ENCODE measurements around the gene LRP8. TPM values are rescaled to one million over a fixed set of nuclear protein-coding genes. Genes with fewer than 3 reads are reported as not detected.
A peak's percentile ranks its signal among the peaks of the same experiment; 100 is the strongest.
"Not testable (repeated sequence)": the region's sequence is repeated elsewhere in the genome, so short reads cannot be mapped to it uniquely, and the experiment has no call there.

LRP8 gene
- total RNA-seq, 1 experiment from 2014 or later, result 16.1 TPM

DNA sequence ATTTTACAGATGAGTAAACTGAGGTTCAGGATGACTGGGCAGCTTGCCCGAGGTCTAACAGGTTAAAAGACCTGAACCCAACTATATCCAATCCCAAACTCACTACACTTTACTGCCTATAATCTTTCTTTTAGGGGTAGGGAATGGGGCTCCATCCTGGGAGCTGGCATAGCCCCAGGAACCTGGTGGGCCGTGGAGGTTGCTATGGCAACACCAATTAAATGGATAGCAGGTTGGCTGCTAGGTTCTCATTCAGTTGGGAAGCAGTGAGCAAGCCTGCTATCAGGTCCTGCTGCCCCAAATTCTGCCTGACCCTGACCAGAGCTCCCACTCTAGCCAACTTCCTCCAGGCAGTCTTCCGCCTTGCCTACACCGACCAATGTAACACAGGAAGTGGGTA, 40.9 kb downstream of the LRP8 start:
- no peaks in the 10 kb centered on the region for H3K27me3 ChIP-seq
- H3K9me3 ChIP-seq, result no peaks in the 10 kb centered on the region
- H3K36me3 ChIP-seq, result peaks cover 54% of the 10 kb centered on the region
- no peak overlapping the region for H3K4me3 ChIP-seq
- DNase-seq, result no peak

DNA sequence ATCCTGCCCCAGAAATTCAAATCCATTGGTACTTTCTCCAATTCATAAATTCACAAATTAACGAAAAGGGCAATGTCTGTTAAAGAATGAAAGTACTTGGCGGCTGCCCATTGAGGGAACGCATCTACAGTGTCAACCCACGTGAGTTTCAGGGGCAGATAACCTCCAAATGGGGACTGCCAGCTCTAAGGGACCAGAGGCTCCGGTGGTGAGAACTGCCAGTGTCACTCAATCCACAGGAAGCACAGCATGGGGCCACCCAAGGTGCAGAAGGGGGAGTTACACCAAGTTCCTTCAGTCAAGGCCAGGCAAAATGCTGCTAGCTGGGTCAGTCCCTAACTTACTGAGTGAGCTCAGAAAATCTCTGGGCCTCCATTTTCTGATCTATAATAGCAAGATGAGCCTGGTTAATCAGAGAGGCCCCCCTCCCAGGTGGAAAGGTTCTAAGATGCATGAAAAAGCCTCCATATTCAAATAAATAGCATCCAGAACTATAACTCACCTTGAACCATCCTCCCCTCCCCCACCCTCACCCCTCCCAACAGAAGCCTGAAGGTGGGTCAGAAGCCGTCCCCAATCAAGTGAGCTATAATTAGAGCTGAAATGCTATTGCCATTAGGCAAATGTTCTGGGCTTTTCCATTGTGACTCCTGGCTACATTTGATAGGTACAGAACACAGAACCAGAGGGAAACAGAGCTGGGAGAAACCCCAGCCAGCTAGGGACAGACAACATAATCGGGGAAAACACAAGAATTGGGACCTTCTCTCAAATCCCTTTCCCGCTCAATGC, 41.7 kb downstream of the LRP8 start:
- no peaks in the 10 kb centered on the region for H3K9me3 ChIP-seq
- no peak for DNase-seq
- H3K36me3 ChIP-seq, result peaks cover 49% of the 10 kb centered on the region
- H3K4me3 ChIP-seq, result no peak overlapping the region
- H3K27me3 ChIP-seq, result no peaks in the 10 kb centered on the region

DNA sequence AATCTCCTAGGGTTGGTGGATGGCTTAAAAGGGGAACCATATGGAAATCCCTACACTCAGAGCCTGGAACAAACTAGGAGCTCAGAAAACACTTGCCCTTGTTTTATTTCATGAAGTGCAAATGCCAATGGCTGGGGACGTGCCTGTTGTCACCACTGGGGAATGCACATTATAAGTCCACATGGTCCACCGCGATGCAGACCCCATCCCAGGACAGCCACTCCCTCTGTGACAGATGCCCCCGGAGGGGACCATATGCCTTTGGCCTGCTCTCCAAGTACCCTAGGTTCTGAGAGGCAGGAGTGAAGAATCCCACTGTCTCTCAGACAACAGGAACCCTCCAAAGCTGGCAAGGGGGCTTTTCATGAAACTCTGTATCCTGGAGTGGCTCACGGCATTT, 42.3 kb downstream of the LRP8 start:
- Histone ChIP-seq H3K9me3 (no peaks in the 10 kb centered on the region), H3K27me3 (no peaks in the 10 kb centered on the region), H3K4me3 (no peak overlapping the region), H3K36me3 (peaks cover 49% of the 10 kb centered on the region)
- no peak for DNase-seq

DNA sequence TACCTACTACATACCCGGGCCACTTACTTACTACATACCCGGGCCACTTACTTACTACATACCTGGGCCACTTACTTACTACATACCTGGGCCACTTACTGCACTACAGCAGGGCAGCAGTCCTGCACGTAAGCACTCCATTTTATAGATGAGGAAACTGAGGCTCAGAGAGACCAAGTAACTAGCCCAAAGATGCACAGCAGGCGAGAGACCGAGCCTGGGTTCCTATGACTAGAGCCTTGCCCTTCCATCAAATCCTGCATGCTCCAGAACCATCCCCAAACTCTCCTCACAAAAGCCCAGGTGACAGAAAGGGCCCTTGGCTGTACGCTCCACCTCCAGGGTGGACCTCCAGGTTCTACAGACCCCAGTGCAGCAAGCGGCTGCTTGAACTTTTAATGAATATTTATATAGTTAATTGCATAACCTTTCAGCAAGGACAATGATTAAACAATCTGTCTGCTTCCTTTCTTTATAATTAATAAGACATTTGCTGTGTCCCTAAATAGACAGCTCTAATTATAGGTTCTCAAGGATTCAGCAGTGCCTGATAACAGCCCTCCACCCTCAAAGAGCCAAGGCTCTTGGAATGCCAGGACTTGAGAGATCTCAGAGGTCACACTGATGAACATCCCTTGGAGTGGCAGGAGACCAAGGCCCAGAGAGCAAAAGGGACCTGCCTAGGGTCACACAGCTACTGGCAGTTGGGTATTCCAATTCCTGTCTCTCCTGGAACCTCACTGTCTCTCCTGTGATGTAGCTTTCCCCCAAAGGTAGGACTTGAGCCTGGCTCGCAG, 43.4 kb downstream of the LRP8 start:
- Histone ChIP-seq H3K4me3 (no peak overlapping the region), H3K36me3 (peaks cover 54% of the 10 kb centered on the region), H3K9me3 (no peaks in the 10 kb centered on the region), H3K27me3 (no peaks in the 10 kb centered on the region)
- no peak for DNase-seq

DNA sequence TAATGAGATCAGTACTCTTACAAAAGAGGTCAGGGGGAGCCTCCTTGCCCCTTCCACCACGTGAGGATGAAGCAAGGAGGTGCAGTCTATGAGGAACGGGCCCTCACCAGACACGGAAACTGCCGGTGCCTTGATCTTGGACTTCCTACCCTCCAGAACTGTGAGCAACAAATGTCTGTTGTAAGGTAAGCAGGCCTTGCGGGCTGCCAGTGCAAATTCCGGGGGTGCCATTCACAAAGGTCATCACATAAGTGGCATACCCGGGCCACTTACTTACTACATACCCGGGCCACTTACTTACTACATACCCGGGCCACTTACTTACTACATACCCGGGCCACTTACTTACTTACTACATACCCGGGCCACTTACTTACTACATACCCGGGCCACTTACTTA, 44.7 kb downstream of the LRP8 start:
- not testable (repeated sequence) for H3K4me3 ChIP-seq, H3K9me3 ChIP-seq, DNase-seq, H3K27me3 ChIP-seq
- H3K36me3 ChIP-seq, result peaks cover 48% of the 10 kb centered on the region

DNA sequence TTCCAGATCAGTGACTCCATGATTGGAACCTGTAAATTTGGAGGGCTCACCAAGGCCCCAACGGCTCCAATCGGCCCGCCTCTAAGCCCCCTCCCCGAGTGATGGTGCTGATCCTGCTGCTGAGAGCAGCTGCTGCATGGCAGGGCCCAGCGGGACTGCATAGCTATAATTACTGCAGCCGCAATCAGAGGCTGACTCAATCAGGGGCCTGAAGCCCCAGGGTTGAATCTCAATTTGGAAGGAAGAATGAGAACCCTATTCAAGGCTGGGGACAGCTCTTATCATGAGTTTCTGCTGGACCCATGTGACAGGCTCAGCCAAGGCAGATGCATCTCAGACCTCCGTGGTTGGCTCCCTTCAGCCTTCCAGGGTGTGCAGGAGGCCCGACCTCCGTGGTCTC, 46.7 kb downstream of the LRP8 start:
- DNase-seq, result no peak
- peaks cover 47% of the 10 kb centered on the region for H3K36me3 ChIP-seq
- H3K9me3 ChIP-seq, result no peaks in the 10 kb centered on the region
- H3K4me3 ChIP-seq, result no peak overlapping the region
- H3K27me3 ChIP-seq, result no peaks in the 10 kb centered on the region

DNA sequence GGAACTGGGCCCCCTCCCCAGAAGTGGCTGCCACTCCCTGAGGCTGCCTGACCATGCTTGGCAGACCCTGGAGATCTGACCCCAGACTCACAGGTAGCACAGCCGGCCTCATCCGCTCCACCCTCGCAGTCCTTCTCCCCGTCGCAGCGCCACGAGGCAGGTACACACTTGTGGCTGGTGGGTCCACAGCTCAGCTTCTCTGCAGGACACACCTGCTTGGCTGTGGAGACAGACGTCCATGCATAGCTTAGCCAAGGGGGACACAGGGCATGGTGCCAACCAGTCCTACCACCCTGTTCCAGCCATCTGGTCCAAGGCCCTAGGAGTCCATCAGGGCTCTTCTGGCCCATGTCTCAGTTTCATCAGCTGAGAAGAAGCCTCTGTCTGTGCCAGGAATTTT, 47.4 kb downstream of the LRP8 start:
- DNase-seq, result no peak
- peaks cover 40% of the 10 kb centered on the region for H3K36me3 ChIP-seq
- no peaks in the 10 kb centered on the region for H3K27me3 ChIP-seq
- no peaks in the 10 kb centered on the region for H3K9me3 ChIP-seq
- no peak overlapping the region for H3K4me3 ChIP-seq

DNA sequence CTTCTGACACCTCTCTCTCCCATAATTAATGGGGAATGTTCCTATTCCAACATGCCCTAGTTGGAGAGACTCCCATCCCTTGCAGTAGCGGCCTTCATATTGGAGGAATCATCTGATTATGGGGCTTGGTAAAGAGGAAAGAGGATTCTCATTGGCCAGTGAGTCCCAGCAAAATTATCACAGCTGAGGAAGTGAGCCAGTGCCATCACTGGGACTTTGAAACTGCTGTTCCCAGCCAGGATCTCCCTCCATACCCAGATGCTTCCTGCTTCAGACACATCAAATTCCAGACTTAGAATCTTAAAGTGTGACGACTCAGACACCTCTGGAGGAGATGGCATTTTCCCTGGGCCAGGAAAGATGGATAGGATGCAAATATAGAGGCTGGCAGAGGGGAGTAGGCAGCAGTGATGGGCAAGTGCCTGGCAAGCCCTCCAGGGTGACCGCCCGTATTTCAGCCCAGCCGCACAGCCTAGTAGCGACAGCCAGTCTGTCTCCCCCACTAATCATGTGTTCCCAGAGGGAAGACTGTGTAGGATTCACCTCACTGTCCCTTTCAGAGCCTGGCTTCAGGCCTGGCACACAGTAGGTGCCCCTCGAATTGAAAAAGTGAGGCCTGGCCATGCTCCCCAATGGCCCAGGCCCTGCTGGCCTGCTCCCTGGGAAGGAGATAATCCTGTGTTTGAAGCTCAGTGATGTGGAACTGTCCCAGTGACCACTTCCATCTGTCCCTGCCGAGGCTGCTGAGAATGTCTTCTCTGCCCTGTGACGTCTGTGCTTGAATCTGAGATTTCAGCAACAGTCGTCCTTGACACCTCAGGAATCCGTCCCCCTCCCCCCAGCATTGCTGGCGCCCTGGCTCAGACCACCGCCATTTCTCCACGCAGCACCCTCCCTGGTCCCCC, 48.3 kb downstream of the LRP8 start:
- no peak overlapping the region for H3K4me3 ChIP-seq
- DNase-seq, result no peak
- peaks cover 39% of the 10 kb centered on the region for H3K36me3 ChIP-seq
- no peaks in the 10 kb centered on the region for H3K9me3 ChIP-seq
- no peaks in the 10 kb centered on the region for H3K27me3 ChIP-seq

DNA sequence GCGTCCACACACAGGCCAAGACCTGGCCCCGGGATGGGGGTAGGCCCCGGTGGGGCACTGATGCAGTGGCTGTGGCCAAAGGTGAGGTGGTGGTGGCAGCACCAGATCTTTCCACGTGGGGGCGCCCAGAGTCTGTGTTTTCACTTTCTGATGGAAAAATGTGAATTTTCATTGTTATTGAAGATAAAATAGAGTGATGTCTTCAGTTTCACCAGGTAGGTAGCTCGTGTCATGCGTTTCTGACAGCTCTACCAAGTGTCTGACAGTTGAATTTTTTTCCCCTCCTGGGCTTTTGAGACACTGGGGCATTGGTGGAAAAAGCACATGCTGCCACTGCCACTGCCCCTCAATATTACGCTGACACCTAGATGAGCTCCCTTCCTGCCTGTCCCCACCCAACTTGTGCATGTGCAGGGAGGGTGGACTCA, 49.6 kb downstream of the LRP8 start:
- H3K27me3 ChIP-seq, result no peaks in the 10 kb centered on the region
- H3K36me3 ChIP-seq, result peaks cover 44% of the 10 kb centered on the region
- peak; percentile 43 for DNase-seq
- no peaks in the 10 kb centered on the region for H3K9me3 ChIP-seq
- no peak overlapping the region for H3K4me3 ChIP-seq

DNA sequence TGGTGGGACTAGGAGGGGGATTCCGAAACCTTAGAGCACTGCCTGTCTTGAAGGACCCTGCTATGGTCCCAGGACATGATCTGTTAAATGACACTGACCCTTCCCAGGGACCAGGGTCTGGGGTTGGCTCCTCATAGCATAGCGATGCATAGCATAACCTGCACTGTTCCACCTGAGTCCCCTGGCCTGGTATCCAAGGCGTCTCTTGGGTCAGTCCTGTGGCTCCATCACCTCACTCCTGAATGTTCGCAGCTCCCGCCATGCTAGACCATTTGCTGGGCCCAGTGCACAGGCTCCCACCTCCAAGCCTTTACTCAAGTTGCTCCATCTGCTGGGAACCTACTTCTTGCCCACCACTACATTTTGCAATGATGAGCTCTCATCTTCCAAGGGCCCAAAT, 50.5 kb downstream of the LRP8 start:
- Histone ChIP-seq H3K27me3 (no peaks in the 10 kb centered on the region), H3K36me3 (peaks cover 42% of the 10 kb centered on the region), H3K9me3 (no peaks in the 10 kb centered on the region), H3K4me3 (no peak overlapping the region)
- DNase-seq, result no peak

DNA sequence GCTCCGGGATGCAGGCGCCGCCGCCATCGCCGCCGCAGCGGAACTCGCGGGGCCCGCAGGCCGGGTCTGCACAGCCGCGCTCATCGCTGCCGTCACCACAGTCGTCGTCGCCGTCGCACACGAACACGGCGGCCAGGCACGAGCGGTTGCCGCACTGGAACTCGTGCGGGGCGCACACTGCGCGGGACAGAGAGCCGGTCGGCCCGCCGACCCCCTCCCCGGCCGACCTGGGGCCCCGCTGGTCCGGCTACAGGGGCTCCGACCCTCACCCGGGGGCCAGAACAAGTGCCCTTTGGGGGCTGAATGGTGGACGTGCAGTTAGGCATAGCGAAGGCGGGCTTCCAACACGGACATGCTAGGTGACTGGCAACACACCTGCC, 51.0 kb downstream of the LRP8 start:
- H3K9me3 ChIP-seq, result no peaks in the 10 kb centered on the region
- H3K27me3 ChIP-seq, result no peaks in the 10 kb centered on the region
- no peak for DNase-seq
- H3K4me3 ChIP-seq, result no peak overlapping the region
- peaks cover 43% of the 10 kb centered on the region for H3K36me3 ChIP-seq

DNA sequence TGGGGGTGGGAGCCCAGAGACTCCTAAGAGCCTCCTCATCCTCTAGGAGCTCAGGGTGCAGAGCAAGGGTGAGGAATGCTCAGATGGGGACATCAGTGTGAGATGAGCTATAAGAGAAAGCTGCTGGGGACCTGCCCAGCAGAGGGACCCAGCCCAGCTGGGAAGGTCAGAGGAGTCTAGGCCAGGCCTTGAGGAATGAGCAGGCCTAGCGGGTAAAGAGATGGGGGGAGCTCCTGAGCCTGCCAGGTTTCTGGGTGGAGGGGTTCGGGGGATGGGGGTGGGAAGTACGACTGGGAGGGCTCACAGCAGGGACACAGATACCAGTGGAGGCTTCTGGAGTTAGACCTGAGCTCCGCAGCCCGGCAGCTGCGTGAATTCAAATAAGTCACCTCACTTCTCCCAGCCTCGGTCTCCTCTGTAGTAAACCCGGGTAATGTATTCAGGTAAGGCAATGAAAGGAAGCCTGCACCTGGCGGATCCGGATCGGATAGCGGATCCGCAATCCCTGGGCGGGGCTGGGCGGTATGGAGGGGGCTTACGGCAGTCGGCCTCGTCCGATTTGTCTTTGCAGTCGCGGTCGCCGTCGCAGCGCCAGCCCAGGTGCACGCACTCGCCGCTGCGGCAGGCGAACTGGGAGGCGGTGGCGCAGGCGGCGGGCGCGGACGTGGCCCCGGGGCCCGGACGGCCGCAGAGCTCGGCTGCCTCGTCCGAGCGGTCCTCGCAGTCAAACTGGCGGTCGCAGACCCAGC, 51.5 kb downstream of the LRP8 start:
- H3K9me3 ChIP-seq, result no peaks in the 10 kb centered on the region
- no peak for DNase-seq
- H3K36me3 ChIP-seq, result peaks cover 42% of the 10 kb centered on the region
- H3K27me3 ChIP-seq, result no peaks in the 10 kb centered on the region
- no peak overlapping the region for H3K4me3 ChIP-seq

DNA sequence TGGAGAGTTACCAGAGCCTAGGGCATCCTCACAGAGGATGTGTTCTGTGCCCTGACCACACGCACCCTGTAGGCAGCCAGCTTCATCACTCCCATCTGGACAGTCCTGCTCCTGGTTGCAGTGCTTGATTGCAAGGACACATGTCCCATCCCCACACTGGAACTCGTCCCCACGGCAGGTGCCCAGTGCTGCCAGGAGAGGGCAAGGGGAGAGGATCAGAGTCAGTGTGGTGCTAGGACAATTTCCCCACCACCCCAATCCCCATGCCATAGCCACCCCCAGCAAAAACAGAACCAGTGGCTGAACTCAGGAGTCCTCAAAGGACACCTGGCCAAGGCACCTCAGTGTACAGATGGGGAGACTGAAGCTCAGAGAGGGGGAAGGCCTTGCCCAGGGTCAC, 52.3 kb downstream of the LRP8 start:
- Histone ChIP-seq H3K4me3 (no peak overlapping the region), H3K27me3 (no peaks in the 10 kb centered on the region), H3K36me3 (peaks cover 46% of the 10 kb centered on the region), H3K9me3 (no peaks in the 10 kb centered on the region)
- no peak for DNase-seq

DNA sequence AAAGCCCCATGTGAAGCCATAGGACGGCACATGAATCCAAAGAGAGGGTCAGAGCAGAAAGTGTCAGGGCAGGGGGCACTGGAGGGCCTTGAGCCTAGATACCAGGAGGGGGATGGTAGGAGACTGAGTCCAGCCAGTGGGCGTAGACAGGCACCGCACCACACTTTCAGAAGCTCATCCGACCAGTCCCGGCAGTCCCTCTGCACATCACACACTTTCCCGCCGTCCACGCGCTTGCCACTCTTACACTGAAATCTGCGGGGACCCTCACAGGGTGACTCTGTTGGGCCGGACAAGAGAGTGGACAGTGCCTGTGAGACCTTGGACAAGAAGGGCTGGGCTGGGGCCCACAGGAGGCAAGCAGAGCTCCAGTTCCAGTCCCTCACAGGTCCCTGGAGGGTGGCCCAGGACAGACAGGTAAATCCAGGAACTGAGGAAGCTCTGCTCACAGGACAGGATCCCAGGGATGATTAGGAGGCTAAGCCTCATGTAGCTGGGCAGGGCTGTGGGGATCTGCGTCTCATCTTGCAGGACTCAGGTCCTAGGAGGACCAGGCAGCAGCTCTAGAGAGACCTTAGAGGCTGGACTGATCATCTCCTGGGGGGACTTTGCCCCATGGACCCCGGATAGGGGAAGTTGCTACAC, 53.2 kb downstream of the LRP8 start:
- peaks cover 44% of the 10 kb centered on the region for H3K36me3 ChIP-seq
- DNase-seq, result no peak
- no peaks in the 10 kb centered on the region for H3K9me3 ChIP-seq
- H3K27me3 ChIP-seq, result no peaks in the 10 kb centered on the region
- no peak overlapping the region for H3K4me3 ChIP-seq

DNA sequence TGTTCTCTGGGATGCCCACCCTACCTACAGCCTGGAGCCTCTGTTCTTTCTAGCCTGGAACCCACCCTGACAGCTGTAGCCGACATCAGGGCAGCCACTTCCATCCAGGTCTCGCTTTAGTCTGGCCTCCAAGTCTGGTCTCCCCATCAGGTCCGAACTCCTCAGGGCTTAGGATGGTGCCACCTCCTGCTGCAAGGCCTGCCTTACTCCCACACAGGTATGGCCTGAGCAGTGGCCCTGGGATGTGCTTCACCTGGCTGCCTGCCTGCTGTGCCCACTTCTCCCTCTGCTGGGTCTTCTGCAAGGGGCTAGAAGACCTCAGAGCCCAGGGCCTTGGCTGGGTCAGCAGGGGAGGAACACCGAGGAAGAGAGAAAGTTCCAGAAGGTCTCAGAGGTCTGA, 53.8 kb downstream of the LRP8 start:
- no peaks in the 10 kb centered on the region for H3K27me3 ChIP-seq
- H3K36me3 ChIP-seq, result peaks cover 45% of the 10 kb centered on the region
- H3K9me3 ChIP-seq, result no peaks in the 10 kb centered on the region
- H3K4me3 ChIP-seq, result no peak overlapping the region
- DNase-seq, result no peak

DNA sequence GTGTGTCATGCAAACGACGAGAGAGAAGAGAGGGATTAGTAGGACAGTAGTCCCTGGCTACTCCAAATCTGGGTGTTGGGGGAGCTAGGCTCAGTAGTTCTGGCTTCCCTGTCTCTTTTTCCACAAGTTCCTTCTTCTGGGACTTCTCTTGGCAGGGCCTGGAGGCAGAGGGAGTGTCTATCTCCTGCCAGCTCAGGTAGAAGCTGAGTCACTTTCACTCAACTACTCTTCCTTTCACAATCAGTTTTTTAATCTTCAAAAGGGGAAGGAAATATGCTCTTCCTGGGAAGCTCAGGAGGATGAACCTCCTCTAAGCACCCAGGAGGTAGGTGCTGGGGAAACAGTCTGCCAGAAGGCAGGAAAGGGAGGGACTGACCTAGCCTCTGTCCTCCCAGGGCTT, 54.3 kb downstream of the LRP8 start:
- Histone ChIP-seq H3K9me3 (no peaks in the 10 kb centered on the region), H3K27me3 (no peaks in the 10 kb centered on the region), H3K4me3 (no peak overlapping the region), H3K36me3 (peaks cover 45% of the 10 kb centered on the region)
- no peak for DNase-seq

Measured in MG63 (cell line).